Stimulated activated CD8-positive, alpha-beta memory T cell treated with anti-CD3 and anti-CD28 coated beads, Interleukin-12 subunit alpha, Interleukin-12 subunit beta, amount 100 ng/mL, for 1 hour (primary cell): ENCODE measurements around the gene CPB1.

Experiments
- DNase-seq: peaks from one replicate; pipeline ENCODE4 v3.0.0-alpha.2; 2020; ENCODE audit warnings: low read depth

CPB1 gene

DNA sequence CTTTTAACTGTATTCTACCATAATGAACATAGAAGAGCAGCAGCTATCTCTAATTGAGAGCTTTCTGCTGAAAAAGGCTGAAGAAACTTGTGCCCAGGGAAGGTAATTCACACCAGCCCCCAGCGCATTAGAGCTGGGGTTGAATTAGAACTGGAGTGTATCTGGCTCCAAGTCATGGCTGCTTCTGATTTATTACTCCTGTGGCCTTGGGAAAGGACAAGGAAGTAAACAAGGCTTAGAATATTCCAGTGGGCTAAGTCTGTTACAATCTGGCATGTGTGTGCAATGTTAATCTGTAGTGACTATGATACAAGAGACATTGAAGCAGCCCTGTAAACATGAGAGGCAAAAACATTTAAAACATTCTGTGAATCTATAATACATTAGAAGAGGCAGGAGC is 55.6 kb downstream of the CPB1 start:
- DNase-seq: no peak

DNA sequence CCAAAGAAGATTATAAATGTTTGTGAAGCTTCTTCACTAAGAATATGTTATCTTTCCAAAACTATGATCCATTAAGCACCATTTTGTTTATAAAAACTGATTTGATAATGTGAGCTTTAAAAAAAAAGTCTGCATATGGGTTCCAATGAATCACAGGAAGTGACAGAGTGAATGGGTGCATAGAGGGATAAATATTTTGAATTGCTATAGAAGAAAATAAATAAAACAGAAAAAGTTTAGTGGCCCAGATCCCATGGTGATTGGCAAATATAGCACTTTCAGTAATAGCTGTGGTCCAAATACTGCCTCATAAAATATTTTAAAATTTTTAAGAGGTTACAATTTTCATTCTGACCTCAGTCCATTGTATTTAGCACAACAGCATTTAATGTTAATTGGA is 56.6 kb downstream of the CPB1 start:
- DNase-seq: no peak

DNA sequence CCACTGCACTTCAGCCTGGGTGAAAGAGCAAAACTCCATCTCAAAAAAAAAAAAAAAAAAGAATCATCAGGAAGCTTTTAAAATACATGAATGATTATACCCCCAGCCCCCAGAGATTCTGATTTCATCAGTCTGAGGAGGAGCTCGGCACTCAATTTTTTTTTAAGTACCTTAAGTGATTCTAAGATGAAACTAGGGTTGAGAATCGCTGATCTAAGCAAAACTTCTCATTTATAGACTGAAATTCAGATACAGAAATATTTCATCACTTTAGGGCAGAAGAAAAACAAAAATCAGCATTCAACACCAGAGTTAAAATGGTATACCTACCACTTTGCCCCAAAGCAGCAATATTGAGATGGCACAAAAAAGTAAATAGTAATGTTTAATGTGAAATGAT is 62.2 kb downstream of the CPB1 start:
- DNase-seq: no peak

DNA sequence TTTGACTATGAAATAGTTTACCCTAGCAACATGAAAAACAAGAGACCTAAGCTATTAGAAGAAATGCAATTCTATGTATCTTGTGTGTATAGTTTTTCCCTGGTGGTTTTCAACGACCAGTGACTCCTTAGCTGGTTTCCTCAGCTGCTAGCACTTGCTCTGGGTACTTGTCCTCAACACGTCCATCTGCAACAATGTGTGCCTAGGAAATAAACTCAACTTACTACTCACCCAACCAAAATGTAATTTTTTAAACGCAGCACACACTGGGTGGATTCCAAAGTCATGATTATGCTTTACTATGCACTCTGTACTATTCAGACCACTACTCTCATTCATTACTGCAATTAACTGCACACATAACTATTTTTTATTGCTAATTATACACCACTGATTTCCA is 68.5 kb downstream of the CPB1 start:
- DNase-seq: no peak

DNA sequence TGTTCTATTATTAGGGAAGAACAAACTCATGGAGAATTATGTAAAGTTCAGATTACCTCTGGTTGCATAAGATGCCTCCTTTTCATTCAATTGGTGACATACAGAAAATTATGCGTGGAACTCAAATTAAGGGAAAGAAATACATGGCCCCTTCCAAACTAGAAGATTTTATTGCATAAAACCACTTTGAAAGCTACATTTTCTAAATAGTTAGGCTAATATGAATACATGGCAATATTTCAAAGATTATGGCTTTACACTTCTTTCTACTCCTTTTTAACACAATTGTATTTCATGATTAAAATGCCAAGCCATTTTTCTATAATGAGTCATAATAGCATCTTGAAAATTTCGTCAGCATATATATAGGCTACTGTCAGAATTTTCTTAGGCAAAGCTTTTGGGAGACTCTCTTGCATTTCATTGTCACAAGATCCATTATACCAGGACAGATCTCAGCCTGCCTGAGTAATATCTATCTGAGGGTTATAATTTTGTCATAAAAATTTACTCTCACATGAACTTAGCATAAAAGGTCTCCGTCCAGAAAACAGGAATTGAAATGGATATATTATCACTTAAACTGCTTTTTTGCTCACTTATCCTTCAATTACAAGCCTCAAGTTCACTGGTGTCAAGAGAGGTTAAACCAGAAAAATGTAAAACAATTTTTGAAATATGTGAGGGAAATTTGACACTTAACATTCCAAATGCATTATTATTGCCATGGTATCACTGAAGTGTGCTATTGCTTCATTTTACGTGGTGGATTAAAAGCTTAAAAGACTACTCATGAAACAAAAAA is 74.6 kb downstream of the CPB1 start:
- DNase-seq: no peak

DNA sequence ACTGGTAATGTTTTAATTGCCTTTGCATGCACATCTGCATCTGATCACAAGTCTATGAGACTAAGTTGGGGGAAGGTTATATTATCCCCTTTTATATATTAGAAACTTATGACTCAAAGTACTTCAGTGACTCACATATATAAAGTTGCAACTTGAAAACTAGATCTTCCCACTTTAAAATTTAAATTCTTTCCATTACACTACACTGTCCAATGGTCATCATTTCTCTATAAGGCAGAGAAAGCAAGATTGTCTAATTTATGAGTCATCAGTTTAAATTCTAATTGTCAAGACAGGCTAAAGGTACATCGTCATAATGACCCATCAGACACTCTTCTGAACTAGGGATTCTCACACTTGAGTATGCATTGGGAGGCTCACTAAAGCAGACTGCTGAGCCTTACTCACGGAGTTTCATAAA is 75.4 kb downstream of the CPB1 start:
- no peak for DNase-seq

DNA sequence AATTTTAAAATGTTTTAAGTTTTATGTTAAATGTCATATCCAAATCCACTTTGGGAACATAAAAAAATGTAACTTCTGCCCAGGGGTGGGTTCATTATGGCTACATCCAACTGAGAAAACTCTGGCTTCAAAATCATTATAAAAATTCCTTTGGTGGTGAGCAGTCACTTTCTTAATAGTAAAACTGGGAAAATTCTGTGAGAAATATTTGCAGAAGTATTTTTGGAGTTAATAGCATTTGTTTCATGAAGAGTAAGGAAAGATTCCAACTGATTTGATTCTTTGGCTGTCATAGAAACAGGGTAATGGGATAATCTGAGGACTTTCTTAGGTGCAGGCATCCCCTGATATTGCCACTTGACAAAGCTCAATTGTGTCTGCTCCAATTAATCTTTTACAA is 76.3 kb downstream of the CPB1 start:
- DNase-seq: no peak

DNA sequence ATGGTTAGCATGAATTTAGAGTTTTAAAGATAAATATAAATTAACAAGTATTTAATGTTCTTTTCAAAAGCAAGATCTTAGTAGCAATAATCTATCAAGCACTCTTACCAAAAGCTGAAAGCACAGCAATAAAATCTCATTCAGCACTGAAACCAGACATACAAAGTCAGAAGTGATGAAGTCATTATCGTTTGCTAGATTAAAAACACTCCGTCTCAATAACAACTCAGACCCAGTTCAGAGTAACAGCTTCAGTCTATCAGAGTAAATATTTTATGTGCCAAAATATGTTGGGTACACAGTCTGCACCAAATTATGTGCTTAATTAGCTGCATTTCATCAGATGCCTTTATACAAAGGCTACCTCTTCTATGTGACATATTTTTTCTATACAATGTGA is 79.1 kb downstream of the CPB1 start:
- no peak for DNase-seq
